Liver (tissue), 3 donors: Measurements from ENCODE around the gene PHLPP1.

Experiments
- SP1 ChIP-seq: IDR thresholded peaks from 2 replicates; pipeline ENCODE4 v1.6.1; 2018; ENCODE audit warnings: antibody characterized with exemption, mild to moderate bottlenecking
- TAF1 ChIP-seq: conservative IDR thresholded peaks from 2 replicates; pipeline ENCODE4 v1.6.1; 2016; ENCODE audit warnings: antibody characterized with exemption, mild to moderate bottlenecking
- TF ChIP-seq, protein P1 (sequence below): fragments of 150-350 bp; IDR thresholded peaks from 2 replicates; pipeline ENCODE4 v1.5.1; 2017; ENCODE audit warnings: improper control_type of control experiment, low read depth, low read length; ENCODE audit not compliant: missing input control
- donor health status: healthy.
- donor health status: healthy.

- TF ChIP-seq, protein P1, sequence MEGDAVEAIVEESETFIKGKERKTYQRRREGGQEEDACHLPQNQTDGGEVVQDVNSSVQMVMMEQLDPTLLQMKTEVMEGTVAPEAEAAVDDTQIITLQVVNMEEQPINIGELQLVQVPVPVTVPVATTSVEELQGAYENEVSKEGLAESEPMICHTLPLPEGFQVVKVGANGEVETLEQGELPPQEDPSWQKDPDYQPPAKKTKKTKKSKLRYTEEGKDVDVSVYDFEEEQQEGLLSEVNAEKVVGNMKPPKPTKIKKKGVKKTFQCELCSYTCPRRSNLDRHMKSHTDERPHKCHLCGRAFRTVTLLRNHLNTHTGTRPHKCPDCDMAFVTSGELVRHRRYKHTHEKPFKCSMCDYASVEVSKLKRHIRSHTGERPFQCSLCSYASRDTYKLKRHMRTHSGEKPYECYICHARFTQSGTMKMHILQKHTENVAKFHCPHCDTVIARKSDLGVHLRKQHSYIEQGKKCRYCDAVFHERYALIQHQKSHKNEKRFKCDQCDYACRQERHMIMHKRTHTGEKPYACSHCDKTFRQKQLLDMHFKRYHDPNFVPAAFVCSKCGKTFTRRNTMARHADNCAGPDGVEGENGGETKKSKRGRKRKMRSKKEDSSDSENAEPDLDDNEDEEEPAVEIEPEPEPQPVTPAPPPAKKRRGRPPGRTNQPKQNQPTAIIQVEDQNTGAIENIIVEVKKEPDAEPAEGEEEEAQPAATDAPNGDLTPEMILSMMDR: no peak
- TF ChIP-seq TAF1 (no peak), SP1 (no peak)
Observed at GRCh38 chr18:62715436-62715758, at the start of gene PHLPP1.
